Measurements from ENCODE around the gene TRIML2.

The TRIML2 gene

GRCh38 chr4:188109157-188109755 lies at the start of gene TRIML2:
Gene TRIML2 (minus strand): TSS chr4:188109603. CDS start chr4:188105368, 4,235 bp downstream.
- ATAC-seq (no peak), DNase-seq (no peak)

GRCh38 chr4:188158336-188158735 lies 48.9 kb upstream of the TRIML2 start:
- DNase-seq: no peak
- ATAC-seq: no peak

- no peak for ATAC-seq
- DNase-seq: no peak
Measured at GRCh38 chr4:188154668-188155405, 45.4 kb upstream of the TRIML2 start.

GRCh38 chr4:188147776-188148175 lies 38.4 kb upstream of the TRIML2 start:
- ATAC-seq (no peak), DNase-seq (no peak)

GRCh38 chr4:188147176-188147575 lies 37.8 kb upstream of the TRIML2 start:
- no peak for DNase-seq
- no peak for ATAC-seq

- ATAC-seq (no peak), DNase-seq (no peak)
Measured at GRCh38 chr4:188146618-188147017, 37.2 kb upstream of the TRIML2 start.

- DNase-seq (no peak), ATAC-seq (no peak)
Measured at GRCh38 chr4:188145601-188146000, 36.2 kb upstream of the TRIML2 start.

- DNase-seq (no peak), ATAC-seq (no peak)
Measured at GRCh38 chr4:188143731-188144130, 34.3 kb upstream of the TRIML2 start.

- no peak for ATAC-seq
Measured at GRCh38 chr4:188139671-188140070, 30.3 kb upstream of the TRIML2 start.

GRCh38 chr4:188139141-188139540 lies 29.7 kb upstream of the TRIML2 start, which contains the start of gene TRIML1:
Gene TRIML1 (plus strand): TSS chr4:188139441. CDS start chr4:188139559, 118 bp downstream.
- DNase-seq (no peak), ATAC-seq (no peak)

More at GRCh38 chr4:188139671-188140070, 30.3 kb upstream of the TRIML2 start:
- DNase-seq: no peak

GRCh38 chr4:188138227-188138626 lies 28.8 kb upstream of the TRIML2 start:
- DNase-seq: no peak
- no peak for ATAC-seq

- no peak for DNase-seq
- no peak for ATAC-seq
Measured at GRCh38 chr4:188132232-188132631, 22.8 kb upstream of the TRIML2 start.

GRCh38 chr4:188130355-188130754 lies 21.0 kb upstream of the TRIML2 start:
- ATAC-seq (no peak), DNase-seq (no peak)

- ATAC-seq: peak; percentile 69
- no peak for DNase-seq
Measured at GRCh38 chr4:188127214-188127874, 17.9 kb upstream of the TRIML2 start.

- ATAC-seq (no peak), DNase-seq (no peak)
Measured at GRCh38 chr4:188121530-188121929, 12.1 kb upstream of the TRIML2 start.

- ATAC-seq (no peak), DNase-seq (no peak)
Measured at GRCh38 chr4:188117631-188118324, 8.4 kb upstream of the TRIML2 start.

GRCh38 chr4:188113156-188113555 lies 3.8 kb upstream of the TRIML2 start:
- no peak for ATAC-seq
- no peak for DNase-seq

- ATAC-seq: no peak
Measured at GRCh38 chr4:188111955-188112354, 2.6 kb upstream of the TRIML2 start.

GRCh38 chr4:188110741-188111471 lies 1.5 kb upstream of the TRIML2 start:
- DNase-seq: no peak
- no peak for ATAC-seq

More at GRCh38 chr4:188111955-188112354, 2.6 kb upstream of the TRIML2 start:
- DNase-seq: no peak

- ATAC-seq: no peak
Measured at GRCh38 chr4:188110036-188110435, 633 bp upstream of the TRIML2 start.

GRCh38 chr4:188107931-188108843 lies 1.2 kb downstream of the TRIML2 start:
- ATAC-seq: no peak
- no peak for DNase-seq

More at GRCh38 chr4:188110036-188110435, 633 bp upstream of the TRIML2 start:
- no peak for DNase-seq
